ENCODE results near the gene RETREG3. TPM values are rescaled to one million over a fixed set of nuclear protein-coding genes. Genes with fewer than 3 reads are reported as not detected.

Gene RETREG3
- total RNA-seq, 1 experiment from 2014 or later, result 34.0 TPM

DNA sequence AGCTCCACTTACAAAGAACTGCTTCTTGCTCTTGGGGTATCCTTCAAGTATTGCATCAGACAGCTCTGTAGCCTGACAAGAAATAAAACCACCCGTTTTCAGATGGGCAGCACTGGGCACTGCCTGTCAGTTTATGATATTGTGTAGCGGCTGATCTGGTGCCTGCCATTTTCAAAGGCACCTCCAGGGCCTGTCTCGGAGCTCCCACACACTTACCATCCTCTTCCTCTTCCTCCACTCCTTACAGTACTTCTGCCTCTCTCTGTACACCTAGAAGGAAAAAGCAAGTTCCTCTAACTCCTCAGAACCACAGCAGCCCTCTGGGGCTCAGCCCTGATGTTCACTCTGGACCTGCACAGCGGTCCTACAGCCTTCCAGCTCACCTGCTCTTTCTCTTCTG is 36.1 kb downstream of the RETREG3 start:
- no peak for DNase-seq (ENCODE audit: low read depth)

DNA sequence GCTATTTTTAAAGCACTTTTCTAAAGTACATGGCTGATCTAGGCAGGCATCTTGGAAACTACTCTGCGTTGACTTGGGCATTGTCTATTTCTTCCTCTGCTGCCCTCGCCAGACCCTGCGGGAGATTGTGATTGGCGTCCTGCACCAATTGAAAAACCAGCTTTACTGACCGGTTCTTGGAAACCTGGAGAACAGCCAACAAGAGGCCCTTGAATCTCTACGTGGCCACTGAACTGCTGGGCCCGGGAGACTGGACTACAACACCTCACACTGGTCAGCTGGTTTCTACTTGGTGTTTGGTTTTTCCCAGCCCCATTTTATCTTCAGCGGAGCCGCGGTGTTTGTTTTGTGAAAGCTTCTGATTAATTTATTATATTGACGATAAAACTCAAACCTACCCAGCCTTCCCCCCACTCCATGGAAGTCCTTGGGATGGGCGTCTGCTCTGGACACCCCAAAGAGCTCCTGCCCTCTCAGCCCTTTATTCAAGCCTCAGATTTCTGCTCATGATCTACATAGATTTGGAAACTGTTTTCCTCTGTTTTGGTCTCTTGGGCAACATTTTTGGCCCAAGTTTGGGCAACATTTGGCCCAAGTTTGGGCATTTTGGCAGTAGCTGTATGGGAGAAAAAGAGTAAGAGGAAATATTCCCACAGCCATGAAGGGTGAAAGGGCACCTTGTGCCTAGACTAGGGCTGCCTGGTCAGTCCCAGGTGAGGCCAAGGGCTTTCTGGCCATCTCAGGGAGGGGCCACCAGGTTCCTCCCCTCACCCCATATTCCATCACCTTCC is 37.5 kb downstream of the RETREG3 start:
- no peak for DNase-seq (ENCODE audit: low read depth)

DNA sequence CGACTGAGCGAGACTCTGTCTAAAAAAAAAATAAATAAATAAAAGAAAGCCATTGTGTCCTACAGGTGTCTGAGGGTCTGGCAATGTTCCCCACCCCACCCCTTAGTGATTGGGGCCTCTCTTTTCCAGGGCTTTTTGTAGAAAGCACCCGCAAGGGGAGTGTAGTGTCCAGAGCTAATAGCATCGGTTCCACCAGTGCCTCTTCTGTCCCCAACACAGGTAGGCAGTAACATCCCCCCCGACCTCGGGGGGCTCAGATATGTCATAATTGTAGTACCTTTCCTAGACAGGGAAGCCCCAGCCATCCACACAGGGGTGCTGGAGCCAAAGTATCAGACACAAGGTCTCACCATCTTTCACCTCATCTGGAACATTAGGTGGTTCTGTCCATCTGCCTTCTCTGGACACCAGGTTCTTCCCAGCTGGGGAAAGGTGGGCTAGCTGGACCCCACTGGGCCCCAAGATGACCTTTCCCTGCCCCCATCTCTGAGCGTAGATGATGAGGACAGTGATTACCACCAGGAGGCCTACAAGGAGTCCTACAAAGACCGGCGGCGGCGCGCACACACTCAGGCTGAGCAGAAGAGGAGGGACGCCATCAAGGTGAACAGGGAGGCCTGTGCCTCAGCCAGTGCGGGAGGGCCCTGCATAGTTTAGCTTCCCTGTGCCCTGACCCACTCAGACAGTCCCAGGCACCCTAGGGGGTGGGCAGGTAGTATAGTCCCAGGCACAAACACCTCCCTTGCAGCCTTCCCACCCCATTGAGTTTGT is 40.6 kb downstream of the RETREG3 start:
- no peak for DNase-seq (ENCODE audit: low read depth)

DNA sequence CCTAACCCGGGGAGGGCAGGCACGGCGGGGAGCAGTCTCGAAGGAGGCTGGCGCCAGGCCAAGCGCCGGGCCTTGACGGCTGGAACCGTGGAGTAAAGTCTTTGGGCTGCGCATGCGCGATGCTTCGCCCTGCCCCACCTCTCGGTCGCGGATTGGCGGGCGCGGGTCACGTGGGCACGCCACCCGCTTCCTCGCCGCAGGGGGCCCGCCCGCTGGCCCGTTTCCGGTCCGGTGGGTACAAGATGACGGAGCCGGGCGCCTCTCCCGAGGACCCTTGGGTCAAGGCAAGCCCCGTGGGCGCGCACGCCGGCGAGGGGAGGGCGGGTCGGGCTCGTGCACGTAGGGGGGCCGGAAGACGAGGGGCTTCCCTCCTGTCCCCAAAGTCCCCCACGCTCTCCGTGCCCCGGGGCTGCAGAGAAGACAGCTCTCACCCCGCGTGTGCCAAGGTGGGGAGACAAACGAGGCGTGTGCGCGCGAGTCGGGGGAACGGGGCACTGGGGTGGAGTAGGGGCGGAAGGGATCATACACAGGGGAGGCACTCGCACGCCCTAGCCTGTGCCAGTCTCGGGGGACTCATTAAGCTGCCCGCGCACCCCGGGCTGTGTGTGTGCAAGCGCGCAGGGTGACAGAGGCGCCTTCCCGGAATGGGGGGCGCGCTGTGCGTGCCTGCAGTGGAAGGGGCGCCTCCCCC is 42.1 kb downstream of the RETREG3 start, which contains the start of gene MLX:
Gene MLX, plus strand, starts transcription at position 218 of the 691 bp plus-strand sequence. Its CDS starts 25 bp downstream, at position 243.
- DNase-seq (ENCODE audit: low read depth), result peak; percentile 84

DNA sequence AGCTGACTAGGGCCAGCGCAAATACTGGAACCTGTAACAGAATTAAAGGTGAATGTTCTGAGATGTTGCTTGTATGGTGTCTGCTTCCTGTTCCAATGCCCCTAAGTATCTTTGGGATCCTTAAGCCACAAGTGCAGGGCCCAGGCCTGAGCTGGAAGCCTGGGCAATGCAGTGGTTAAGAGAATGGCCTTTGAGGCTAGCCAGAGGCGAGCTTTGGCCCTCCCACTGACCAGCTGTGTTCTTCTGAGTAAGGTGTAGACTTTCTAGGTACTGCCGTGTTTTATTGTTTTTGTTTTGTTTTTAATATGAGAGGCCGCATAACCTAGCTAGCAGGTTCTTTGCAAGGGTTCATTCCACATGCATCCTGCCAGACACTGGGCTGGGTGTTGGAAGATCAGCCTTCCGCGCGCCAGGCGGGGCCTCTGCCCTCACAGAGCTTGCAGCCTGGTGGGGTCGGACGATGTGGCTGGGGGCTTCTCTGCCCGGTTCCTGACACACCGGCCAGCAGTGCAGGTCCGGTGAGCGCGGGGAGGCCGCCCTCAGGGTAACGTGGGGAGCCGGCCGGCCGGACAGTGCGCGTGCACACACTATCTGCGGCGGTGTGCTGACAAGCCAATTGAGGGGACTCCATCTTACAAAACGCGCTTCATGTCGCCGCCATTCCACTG is 42.8 kb downstream of the RETREG3 start:
- no peak for DNase-seq (ENCODE audit: low read depth)

DNA sequence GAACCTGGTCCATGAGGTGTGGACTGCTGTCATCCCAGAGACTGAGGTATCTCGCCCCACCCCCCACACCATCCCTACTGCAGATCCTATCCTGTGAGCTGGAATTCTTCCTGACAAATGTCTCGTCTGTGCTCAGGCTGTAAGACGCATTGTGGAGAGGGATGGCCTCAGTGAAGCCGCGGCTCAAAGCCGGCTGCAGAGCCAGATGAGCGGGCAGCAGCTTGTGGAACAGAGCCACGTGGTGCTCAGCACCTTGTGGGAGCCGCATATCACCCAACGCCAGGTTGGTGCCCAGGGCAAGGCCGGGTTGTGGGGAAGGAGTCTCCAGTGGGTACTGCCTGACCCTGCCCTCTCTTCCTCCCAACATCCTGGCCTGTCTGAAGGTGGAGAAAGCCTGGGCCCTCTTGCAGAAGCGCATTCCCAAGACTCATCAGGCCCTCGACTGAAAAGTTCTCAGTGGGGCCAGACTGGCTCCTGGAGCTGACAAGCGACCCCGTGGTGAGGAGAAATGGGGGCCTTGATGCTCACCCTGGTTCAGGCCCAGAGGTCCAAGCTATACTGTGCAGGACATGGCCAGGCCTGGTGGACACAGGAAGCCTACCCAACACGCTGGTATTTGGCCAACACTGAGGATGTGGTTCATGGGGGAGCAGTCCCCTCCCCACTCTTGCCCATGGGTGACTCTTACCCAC is 43.5 kb downstream of the RETREG3 start:
- DNase-seq (ENCODE audit: low read depth), result no peak

DNA sequence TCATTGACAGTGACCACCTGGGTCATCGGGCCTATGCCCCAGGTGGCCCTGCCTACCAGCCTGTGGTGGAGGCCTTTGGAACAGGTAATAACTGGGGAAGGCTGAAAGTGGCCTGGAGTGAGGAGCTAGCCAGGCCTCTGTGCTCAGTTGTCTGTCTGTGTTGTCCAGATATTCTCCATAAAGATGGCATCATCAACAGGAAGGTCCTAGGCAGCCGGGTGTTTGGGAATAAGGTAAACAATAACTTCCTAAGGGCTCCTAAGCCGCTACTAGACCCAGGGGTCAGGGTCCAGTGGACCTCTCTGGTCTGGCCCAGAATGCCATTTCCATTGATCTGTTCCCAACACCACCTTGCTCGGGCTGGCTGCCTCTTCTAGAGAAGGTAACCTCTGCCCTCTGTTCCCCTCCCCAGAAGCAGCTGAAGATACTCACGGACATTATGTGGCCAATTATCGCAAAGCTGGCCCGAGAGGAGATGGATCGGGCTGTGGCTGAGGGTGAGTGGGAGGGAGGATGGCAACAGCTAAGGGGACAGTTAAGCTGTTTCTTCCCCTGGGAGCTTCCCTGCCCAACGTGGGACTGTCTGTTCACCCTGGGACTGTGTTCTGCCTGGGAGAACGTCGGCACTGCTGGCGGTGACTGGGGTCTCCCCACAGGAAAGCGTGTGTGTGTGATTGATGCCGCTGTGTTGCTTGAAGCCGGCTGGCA is 44.2 kb downstream of the RETREG3 start:
- DNase-seq (ENCODE audit: low read depth), result no peak

DNA sequence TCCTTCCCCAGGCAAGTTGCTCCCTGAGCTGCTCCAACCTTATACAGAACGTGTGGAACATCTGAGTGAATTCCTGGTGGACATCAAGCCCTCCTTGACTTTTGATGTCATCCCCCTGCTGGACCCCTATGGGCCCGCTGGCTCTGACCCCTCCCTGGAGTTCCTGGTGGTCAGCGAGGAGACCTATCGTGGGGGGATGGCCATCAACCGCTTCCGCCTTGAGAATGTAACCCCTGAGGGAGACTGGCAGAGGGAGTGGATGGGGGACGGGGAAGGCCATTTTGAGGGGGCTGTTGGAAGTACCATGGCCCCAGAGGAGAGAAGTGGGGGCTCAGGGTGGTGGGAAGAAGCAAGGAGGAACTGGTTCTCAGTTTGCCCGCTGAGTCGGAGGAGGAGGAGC is 45.2 kb downstream of the RETREG3 start:
- no peak for DNase-seq (ENCODE audit: low read depth)

DNA sequence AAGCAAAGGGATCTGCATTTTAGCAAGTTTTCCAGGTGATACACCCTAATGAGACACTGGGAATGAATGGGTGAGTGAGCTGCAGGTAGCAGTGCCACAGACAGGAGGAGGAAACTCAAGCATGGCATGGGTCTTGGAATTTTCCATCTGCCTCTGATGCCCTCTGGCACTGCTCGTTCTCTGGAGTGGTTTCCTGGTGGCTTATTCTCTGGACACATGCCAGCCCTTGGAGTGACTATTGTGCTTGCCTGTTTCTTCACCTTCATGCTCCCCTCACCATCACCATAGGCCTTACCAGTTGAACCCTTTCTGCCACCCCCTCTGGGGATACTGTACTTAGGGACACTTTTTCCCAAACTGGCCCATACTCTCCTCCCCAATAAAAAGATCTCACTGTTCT is 45.6 kb downstream of the RETREG3 start:
- peak; percentile 28 for DNase-seq (ENCODE audit: low read depth)

DNA sequence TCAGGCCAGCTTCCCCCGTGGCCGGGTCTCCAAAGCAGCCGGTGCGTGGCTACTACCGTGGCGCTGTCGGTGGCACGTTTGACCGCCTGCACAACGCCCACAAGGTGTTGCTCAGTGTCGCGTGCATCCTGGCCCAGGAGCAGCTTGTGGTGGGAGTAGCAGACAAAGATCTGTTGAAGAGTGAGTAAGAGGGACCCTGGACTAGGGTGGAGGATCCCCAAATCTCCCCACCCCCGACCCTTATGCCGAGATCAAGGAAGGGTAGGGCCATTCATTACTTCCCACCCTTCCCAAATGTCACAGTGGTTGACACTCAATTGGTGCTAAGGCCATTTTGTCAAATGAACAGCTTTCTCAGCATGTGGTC is 46.0 kb downstream of the RETREG3 start:
- no peak for DNase-seq (ENCODE audit: low read depth)

DNA sequence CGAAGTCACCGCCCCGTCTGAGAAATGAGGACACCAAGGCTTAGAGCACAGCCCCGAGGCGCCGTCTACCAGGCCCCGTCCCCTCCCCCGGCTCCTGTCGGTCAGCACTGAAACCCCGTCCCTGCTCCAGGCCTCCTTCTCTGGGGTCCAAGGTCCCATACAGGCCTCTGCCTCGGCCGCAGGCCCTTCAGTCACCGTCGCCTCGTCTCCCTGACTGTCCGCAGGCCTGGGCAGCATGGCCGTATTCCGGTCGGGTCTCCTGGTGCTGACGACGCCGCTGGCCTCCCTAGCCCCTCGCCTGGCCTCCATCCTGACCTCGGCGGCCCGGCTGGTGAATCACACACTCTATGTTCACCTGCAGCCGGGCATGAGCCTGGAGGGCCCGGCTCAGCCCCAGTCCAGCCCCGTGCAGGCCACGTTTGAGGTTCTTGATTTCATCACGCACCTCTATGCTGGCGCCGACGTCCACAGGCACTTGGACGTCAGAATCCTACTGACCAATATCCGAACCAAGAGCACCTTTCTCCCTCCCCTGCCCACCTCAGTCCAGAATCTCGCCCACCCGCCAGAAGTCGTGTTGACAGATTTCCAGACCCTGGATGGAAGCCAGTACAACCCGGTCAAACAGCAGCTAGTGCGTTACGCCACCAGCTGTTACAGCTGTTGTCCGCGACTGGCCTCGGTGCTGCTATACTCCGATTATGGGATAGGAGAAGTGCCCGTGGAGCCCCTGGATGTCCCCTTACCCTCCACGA is 46.6 kb downstream of the RETREG3 start:
- DNase-seq (ENCODE audit: low read depth), result no peak

DNA sequence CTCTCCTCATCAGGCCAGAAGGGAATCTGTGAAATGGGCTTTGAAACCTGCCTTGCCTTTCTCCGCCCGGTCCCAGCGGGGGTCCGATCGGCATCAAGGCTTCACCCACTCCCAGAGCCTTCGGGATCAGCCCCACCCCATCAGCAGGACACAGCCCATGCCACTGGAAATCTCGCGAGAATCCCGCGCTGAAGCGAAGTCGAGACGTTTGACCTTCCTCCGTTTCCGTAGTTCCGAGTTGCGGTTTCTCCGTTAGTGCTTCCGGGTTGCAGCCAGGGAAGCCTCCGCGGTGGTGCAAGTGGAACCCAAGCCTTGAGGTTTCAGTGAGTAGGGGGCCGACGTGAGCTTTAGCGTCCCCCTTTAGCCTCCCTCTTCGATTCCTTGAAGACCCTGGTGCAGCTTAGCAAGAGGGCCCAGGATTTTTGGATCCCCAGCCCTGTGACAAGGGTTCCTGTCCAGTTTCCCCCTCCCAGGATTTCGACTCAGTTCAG is 47.2 kb downstream of the RETREG3 start, which contains the start of gene COASY:
Gene COASY, plus strand, starts transcription at position 252 of the 491 bp plus-strand sequence. CDS start 475 bp downstream, outside the sequence.
- peak; percentile 93 for DNase-seq (ENCODE audit: low read depth)

DNA sequence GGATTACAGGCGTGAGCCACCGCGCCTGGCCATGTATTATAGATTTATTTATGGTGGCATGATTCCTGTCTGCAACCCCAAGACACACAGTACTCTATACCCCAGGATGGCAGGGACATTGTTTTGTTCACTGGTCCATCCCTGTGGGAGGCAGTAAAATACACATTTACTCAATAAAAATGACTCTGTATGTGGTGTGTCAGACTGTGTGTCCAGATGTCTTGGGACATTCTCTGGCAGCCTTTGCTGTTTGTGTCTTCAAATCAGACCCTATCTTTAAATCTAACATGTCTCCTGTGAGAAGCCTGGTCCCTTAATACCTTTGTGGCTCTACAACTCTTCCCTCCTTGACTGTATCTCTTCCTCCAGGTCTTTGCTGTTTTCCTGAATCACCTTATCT is 48.9 kb downstream of the RETREG3 start:
- no peak for DNase-seq (ENCODE audit: low read depth)

DNA sequence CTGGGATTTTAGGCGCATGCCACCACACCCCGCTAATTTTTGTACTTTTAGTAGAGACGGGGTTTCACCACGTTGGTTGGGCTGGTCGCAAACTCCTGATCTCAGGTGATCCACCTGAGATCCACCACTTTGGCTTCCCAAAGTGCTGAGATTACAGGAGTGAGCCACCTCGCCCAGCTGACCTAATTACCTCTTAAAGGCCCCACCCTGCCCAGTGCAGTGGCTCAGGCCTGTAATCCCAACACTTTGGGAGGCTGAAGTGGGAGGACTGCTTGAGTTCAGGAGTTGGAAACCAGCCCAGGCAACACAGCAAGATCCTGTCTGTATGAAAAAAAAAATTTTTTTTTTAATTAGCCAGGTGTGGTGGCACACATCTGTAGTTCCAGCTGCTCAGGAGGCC is 50.1 kb downstream of the RETREG3 start:
- DNase-seq (ENCODE audit: low read depth), result no peak

DNA sequence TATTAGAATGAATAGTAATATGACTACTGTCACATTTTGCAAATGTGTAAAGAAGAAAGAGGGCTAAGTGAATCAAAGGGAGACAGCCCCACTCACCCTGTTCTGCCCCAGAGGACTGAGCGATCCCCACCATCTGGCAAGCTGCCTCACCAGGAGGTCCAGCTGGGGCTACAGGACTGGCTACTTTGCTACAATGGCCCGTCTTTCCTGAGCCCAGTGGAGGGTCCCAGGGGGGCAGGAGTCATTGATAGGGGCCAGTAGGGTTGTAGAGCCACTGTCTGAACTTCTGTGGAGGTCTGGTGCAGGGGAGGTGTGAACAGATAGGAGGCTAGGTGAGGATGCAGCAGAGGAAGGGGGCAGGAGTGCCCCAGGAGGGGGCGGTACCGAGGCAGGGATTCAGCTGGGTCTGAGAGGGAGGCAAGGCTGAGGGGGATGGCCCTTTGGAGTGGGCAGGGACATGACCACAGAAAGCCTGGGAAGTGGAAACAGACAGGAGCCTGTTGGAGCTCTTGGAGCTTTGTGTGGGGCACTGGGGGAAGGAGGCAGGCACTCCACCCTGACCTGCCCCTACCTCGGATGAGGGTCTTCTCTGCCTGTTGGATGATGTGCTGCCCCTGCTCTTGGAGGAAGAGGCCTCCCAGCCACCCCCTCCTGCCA is 53.1 kb downstream of the RETREG3 start:
- DNase-seq (ENCODE audit: low read depth), result peak; percentile 50

DNA sequence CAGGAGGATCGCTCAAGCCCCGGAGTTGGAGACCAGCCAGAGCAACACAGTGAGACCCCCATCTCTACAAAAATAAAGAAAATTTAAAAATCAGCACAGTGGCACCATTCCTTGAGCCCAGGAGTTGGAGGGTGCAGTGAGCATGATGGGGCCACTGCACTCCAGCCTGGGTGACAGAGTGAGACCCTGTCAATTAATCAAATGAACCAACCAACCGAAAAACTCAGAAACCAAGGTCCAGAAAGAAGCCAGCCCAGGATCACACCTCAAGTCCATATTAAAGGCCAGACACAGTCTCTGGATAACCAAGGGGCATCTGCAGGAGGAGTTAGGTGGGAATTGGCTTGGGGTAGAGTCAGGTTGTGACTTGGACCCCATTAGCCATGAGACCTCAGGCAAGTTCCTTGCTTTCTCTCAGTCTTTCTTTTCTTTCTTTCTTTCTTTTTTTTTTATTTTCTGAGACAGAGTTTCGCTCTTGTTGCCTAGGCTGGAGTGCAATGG is 54.0 kb downstream of the RETREG3 start:
- DNase-seq (ENCODE audit: low read depth), result no peak

DNA sequence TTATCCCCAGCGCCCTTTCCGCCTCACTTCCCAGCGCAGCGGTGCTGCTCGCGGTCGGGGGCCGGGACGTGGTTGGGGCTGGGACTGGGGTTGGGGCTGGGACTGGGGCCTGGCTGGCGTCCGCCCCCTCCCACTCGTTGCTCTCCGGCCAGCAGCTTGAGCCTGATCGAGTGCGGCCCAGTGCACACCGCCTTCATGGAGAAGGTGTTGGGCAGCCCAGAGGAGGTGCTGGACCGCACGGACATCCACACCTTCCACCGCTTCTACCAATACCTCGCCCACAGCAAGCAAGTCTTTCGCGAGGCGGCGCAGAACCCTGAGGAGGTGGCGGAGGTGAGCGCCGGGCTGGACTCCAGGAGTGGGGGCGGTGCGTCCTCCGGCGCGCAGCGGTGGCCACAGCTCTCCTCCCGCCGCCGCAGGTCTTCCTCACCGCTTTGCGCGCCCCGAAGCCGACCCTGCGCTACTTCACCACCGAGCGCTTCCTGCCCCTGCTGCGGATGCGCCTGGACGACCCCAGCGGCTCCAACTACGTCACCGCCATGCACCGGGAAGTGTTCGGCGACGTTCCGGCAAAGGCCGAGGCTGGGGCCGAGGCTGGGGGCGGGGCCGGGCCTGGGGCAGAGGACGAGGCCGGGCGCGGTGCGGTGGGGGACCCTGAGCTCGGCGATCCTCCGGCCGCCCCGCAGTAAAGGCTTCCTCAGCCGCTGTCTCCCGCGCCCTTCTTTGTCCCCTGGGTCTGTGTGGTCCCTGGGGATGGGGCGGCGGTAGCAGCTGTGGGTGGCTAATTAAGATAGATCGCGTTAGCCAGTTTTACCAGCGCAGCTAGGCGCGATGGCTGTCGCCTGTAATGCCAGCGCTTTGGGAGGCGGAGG is 54.7 kb downstream of the RETREG3 start:
- peak; percentile 77 for DNase-seq (ENCODE audit: low read depth)
